GM12878 (cell line): Measurements from ENCODE around the gene GALNT16. TPM values are rescaled to one million over a fixed set of nuclear protein-coding genes. Genes with fewer than 3 reads are reported as not detected.

Experiments used
- CREB1 ChIP-seq: IDR thresholded peaks from 2 replicates; pipeline ENCODE4 v1.6.1; 2012; ENCODE audit warnings: low read depth, mild to moderate bottlenecking, inconsistent platforms
- CTCF ChIP-seq, 3 experiments: IDR thresholded peaks in 2 of 3; conservative IDR thresholded peaks in 1 of 3; 2 replicates each; pipeline ENCODE4 v1.5.1; 2011; ENCODE audit warnings: low read depth in 3 of 3, low read length in 3 of 3, mild to moderate bottlenecking in 3 of 3, control low read depth in 2 of 3, moderate library complexity in 2 of 3, inconsistent platforms in 1 of 3, mixed read lengths in 1 of 3; ENCODE audit not compliant: control insufficient read depth in 2 of 3, insufficient read depth in 1 of 3; ENCODE audit errors: extremely low read depth in 1 of 3
- E2F8 ChIP-seq: fragments of 450-650 bp; IDR thresholded peaks from 2 replicates; pipeline ENCODE4 v1.6.1; 2018; ENCODE audit warnings: mild to moderate bottlenecking, low read depth, moderate library complexity; ENCODE audit not compliant: partially characterized antibody
- ETV6 ChIP-seq, 2 experiments: fragments of 450-650 bp in 1 of 2; IDR thresholded peaks in 1 of 2; conservative IDR thresholded peaks in 1 of 2; 2 replicates each; pipeline ENCODE4 v1.6.1; 2014; ENCODE audit warnings: antibody characterized with exemption in 1 of 2, borderline replicate concordance in 1 of 2, low read depth in 1 of 2, mild to moderate bottlenecking in 1 of 2, moderate library complexity in 1 of 2
- GABPA ChIP-seq: IDR thresholded peaks from 2 replicates; pipeline ENCODE4 v1.6.1; 2014; ENCODE audit warnings: antibody characterized with exemption, low read depth, mild to moderate bottlenecking, inconsistent platforms
- HSF1 ChIP-seq: fragments of 150-350 bp; IDR thresholded peaks from 2 replicates; pipeline ENCODE4 v1.6.1; 2014; ENCODE audit warnings: mild to moderate bottlenecking, low read depth, low read length
- NR2C2 ChIP-seq: IDR thresholded peaks from 2 replicates; pipeline ENCODE4 v1.6.1; 2011; ENCODE audit warnings: borderline replicate concordance, low read depth; ENCODE audit not compliant: control insufficient read depth, insufficient read length
- PML ChIP-seq: IDR thresholded peaks from 2 replicates; pipeline ENCODE4 v1.6.1; 2012; ENCODE audit warnings: low read length, inconsistent platforms
- PRDM15 ChIP-seq: fragments of 450-650 bp; formaldehyde crosslinking; IDR thresholded peaks from 2 replicates; pipeline ENCODE4 v1.4.0; 2020; ENCODE audit warnings: mild to moderate bottlenecking, moderate library complexity
- RAD51 ChIP-seq: fragments of 450-650 bp; IDR thresholded peaks from 2 replicates; pipeline ENCODE4 v1.6.1; 2016; ENCODE audit warnings: moderate library complexity, mild to moderate bottlenecking, inconsistent platforms
- RUNX3 ChIP-seq: IDR thresholded peaks from 2 replicates; pipeline ENCODE4 v1.6.1; 2012; ENCODE audit warnings: low read length, inconsistent platforms
- SMARCA5 ChIP-seq: fragments of 450-650 bp; IDR thresholded peaks from 2 replicates; pipeline ENCODE4 v1.6.1; 2017; ENCODE audit warnings: mild to moderate bottlenecking
- SREBF1 ChIP-seq: IDR thresholded peaks from 2 replicates; pipeline ENCODE4 v1.6.1; 2012; ENCODE audit warnings: mild to moderate bottlenecking, low read length
- SRF ChIP-seq, 2 experiments: IDR thresholded peaks; 2 replicates each; pipeline ENCODE4 v1.6.1; 2011; ENCODE audit warnings: low read depth in 2 of 2, low read length in 2 of 2, mild to moderate bottlenecking in 1 of 2, moderate library complexity in 1 of 2
- STAT1 ChIP-seq: fragments of 450-650 bp; conservative IDR thresholded peaks from 2 replicates; pipeline ENCODE4 v1.6.1; 2014; ENCODE audit warnings: antibody characterized with exemption, mild to moderate bottlenecking
- TCF12 ChIP-seq: IDR thresholded peaks from 2 replicates; pipeline ENCODE4 v1.6.1; 2011; ENCODE audit warnings: low read depth, mild to moderate bottlenecking, low read length
- YY1 ChIP-seq: IDR thresholded peaks from 2 replicates; pipeline ENCODE4 v1.6.1; 2011; ENCODE audit warnings: low read depth, mild to moderate bottlenecking, low read length
- ZZZ3 ChIP-seq: IDR thresholded peaks from 2 replicates; pipeline ENCODE4 v1.6.1; 2011; ENCODE audit warnings: low read depth; ENCODE audit not compliant: control insufficient read depth, insufficient read length
- polyA plus RNA-seq, 11 experiments: library from polyadenylated mRNA; depleted of rRNA in 4 of 11; unstranded in 6 of 11; stranded (reverse) in 5 of 11; fragments of >200 nt; fragmentation: Nextera tagmentation in 4 of 11; fragmentation: Illumina TruSeq in 1 of 11; extraction: Ambion mirVana in 4 of 11; extraction: Trizol in 1 of 11; gene quantifications; 1 replicate in 1 of 11; 2 replicates in 10 of 11; pipeline versions ENCODE4 v1.2.1 to v1.2.3, GENCODE V29; 2011 to 2016; ENCODE audit warnings: inconsistent platforms in 2 of 11, missing spikeins in 2 of 11, low read depth in 1 of 11
- total RNA-seq, 4 experiments: library from RNA; depleted of rRNA in 3 of 4; stranded (reverse); fragments of >200 nt in 3 of 4; fragmentation: Illumina TruSeq in 1 of 4; extraction: Trizol in 1 of 4; gene quantifications; 2 replicates each; pipeline versions ENCODE4 v1.2.1 to v1.2.3, GENCODE V29; 2013 to 2021

GALNT16 gene
- total and polyA plus RNA-seq, 10 of the 15 experiments (the other 5 are each of a cell fraction or from before 2014, with no cell fraction given): under 0.01 to 0.08 (median 0.03) TPM; not detected in 3

- TF ChIP-seq ETV6 (conservative IDR thresholded peaks at IDR 0.05 in 1 of 2, IDR thresholded peaks at IDR 0.05 in 1 of 2; ENCODE audit: borderline replicate concordance in 1 of 2, low read depth in 1 of 2) (peak in 1 of 2 experiments; percentile 33; a peak in 1 of 4 replicates), ZZZ3 (no peak), RAD51 (peak; percentile 88), PML (peak; percentile 72; the same call in 1 of the 2 replicates), TCF12 (peak; percentile 50; the same call in 1 of the 2 replicates), SMARCA5 (no peak), STAT1 (peak; percentile 91; the same call in 1 of the 2 replicates), E2F8 (peak; percentile 98), NR2C2 (peak; percentile 70), RUNX3 (peak; percentile 63), PRDM15 (CRISPR knock-in tag) (no peak), CTCF (IDR thresholded peaks at IDR 0.05 in 2 of 3, conservative IDR thresholded peaks at IDR 0.05 in 1 of 3; ENCODE audit: control insufficient read depth in 2 of 3, extremely low read depth in 1 of 3, insufficient read depth in 1 of 3, low read depth in 3 of 3, low read length in 3 of 3) (no peak), HSF1 (peak; percentile 27; the same call in 1 of the 2 replicates), SRF (IDR thresholded peaks at IDR 0.05; ENCODE audit: low read depth in 2 of 2, low read length in 2 of 2) (0 out of 4 replicates have a peak, but pooled peaks of 1 of the 2 experiments have one; percentile 22), GABPA (peak; percentile 98), SREBF1 (0 out of 2 replicates have a peak, but pooled peaks have one; percentile 42), CREB1 (peak; percentile 98), YY1 (peak; percentile 98)
Measured at GRCh38 chr14:69398053-69398817, 138.3 kb downstream of the GALNT16 start, which contains the start of the genes ERH and SLC39A9 (continued).
